NCI-H774 (cell line): ENCODE data around the gene RNU6-9.
"Not testable (repeated sequence)": the region's sequence is repeated elsewhere in the genome, so short reads cannot be mapped to it uniquely, and the experiment has no call there.

Source experiments
- DNase-seq: peaks from one replicate; lab custom pipeline; 2025; lab: John Stamatoyannopoulos, UW

RNU6-9 gene

GRCh38 chr19:861756-862580, 31.3 kb upstream of the RNU6-9 start:
- DNase-seq = peak; percentile 64

- no peak for DNase-seq
Measured at GRCh38 chr19:862581-863314, 30.5 kb upstream of the RNU6-9 start.

GRCh38 chr19:863315-863620, 30.0 kb upstream of the RNU6-9 start:
- no peak for DNase-seq

- DNase-seq = no peak
Measured at GRCh38 chr19:866769-867300, 26.4 kb upstream of the RNU6-9 start.

- no peak for DNase-seq
Measured at GRCh38 chr19:867301-867793, 25.9 kb upstream of the RNU6-9 start.

- DNase-seq = no peak
Measured at GRCh38 chr19:867855-868457, 25.3 kb upstream of the RNU6-9 start.

GRCh38 chr19:868458-869244, 24.6 kb upstream of the RNU6-9 start:
- DNase-seq = no peak

GRCh38 chr19:869245-870177, 23.8 kb upstream of the RNU6-9 start:
- no peak for DNase-seq

GRCh38 chr19:870314-870713, 23.0 kb upstream of the RNU6-9 start:
- DNase-seq = no peak

- DNase-seq = peak; percentile 74
Measured at GRCh38 chr19:870963-871401, 22.3 kb upstream of the RNU6-9 start.

GRCh38 chr19:871446-872265, 21.6 kb upstream of the RNU6-9 start:
- no peak for DNase-seq

GRCh38 chr19:872266-872951, 20.9 kb upstream of the RNU6-9 start:
- no peak for DNase-seq

- no peak for DNase-seq
Measured at GRCh38 chr19:873084-873483, 20.2 kb upstream of the RNU6-9 start.

- DNase-seq = no peak
Measured at GRCh38 chr19:873561-874041, 19.7 kb upstream of the RNU6-9 start.

- no peak for DNase-seq
Measured at GRCh38 chr19:875265-875879, 17.9 kb upstream of the RNU6-9 start.

GRCh38 chr19:876089-876488, 17.2 kb upstream of the RNU6-9 start:
- DNase-seq = no peak

- DNase-seq = no peak
Measured at GRCh38 chr19:876780-877314, 16.4 kb upstream of the RNU6-9 start.

GRCh38 chr19:877992-878660, 15.2 kb upstream of the RNU6-9 start:
- not testable (repeated sequence) for DNase-seq
